Islet precursor cell (in vitro differentiated cells): Measurements from ENCODE around the gene PTPRK.
A peak's percentile ranks its signal among the peaks of the same experiment; 100 is the strongest.

ENCODE experiments used
- DNase-seq: peaks from one replicate; pipeline ENCODE4 v3.0.0-alpha.2; 2018

The PTPRK gene

GRCh38 chr6:127976796-127977195 lies 543.6 kb downstream of the PTPRK start:
- no peak for DNase-seq

GRCh38 chr6:127976111-127976510 lies 544.3 kb downstream of the PTPRK start:
- no peak for DNase-seq

- no peak for DNase-seq
These were observed 547.6 kb downstream of the PTPRK start for GRCh38 chr6:127972815-127973214.

- peak; percentile 77 for DNase-seq
These were observed 548.4 kb downstream of the PTPRK start for GRCh38 chr6:127971945-127972391.

- DNase-seq, result no peak
These were observed 549.0 kb downstream of the PTPRK start for GRCh38 chr6:127971386-127971785.

- DNase-seq, result no peak
These were observed 550.7 kb downstream of the PTPRK start for GRCh38 chr6:127969701-127970100.

GRCh38 chr6:127968394-127968793 lies 552.0 kb downstream of the PTPRK start:
- no peak for DNase-seq

- no peak for DNase-seq
These were observed 552.7 kb downstream of the PTPRK start for GRCh38 chr6:127967708-127968107.

GRCh38 chr6:127966616-127967015 lies 553.8 kb downstream of the PTPRK start:
- DNase-seq, result no peak

GRCh38 chr6:127963495-127963894 lies 556.9 kb downstream of the PTPRK start:
- DNase-seq, result no peak

GRCh38 chr6:127959869-127960268 lies 560.5 kb downstream of the PTPRK start:
- peak; percentile 56 for DNase-seq

- DNase-seq, result no peak
These were observed 563.4 kb downstream of the PTPRK start for GRCh38 chr6:127956956-127957355.

GRCh38 chr6:127956260-127956888 lies 564.0 kb downstream of the PTPRK start:
- DNase-seq, result no peak

- no peak for DNase-seq
These were observed 566.3 kb downstream of the PTPRK start for GRCh38 chr6:127954082-127954481.

GRCh38 chr6:127952831-127953230 lies 567.6 kb downstream of the PTPRK start:
- no peak for DNase-seq

- no peak for DNase-seq
These were observed 568.2 kb downstream of the PTPRK start for GRCh38 chr6:127952176-127952575.

GRCh38 chr6:127951172-127951917 lies 569.1 kb downstream of the PTPRK start:
- no peak for DNase-seq

GRCh38 chr6:127950566-127951145 lies 569.7 kb downstream of the PTPRK start:
- DNase-seq, result no peak

GRCh38 chr6:127949251-127949650 lies 571.1 kb downstream of the PTPRK start:
- no peak for DNase-seq

- DNase-seq, result no peak
These were observed 574.0 kb downstream of the PTPRK start for GRCh38 chr6:127946388-127946787.

- DNase-seq, result no peak
These were observed 574.8 kb downstream of the PTPRK start for GRCh38 chr6:127945434-127946097.

- no peak for DNase-seq
These were observed 579.2 kb downstream of the PTPRK start for GRCh38 chr6:127941228-127941627.

- no peak for DNase-seq
These were observed 580.8 kb downstream of the PTPRK start for GRCh38 chr6:127939442-127940066.
